ENCODE results near the gene ARID1B.

ARID1B gene

GRCh38 chr6:156946370-156946936, 169.3 kb downstream of the ARID1B start:
- DNase-seq, result no peak

GRCh38 chr6:156948277-156948676, 171.1 kb downstream of the ARID1B start:
- DNase-seq, result no peak

- peak; percentile 14 for DNase-seq
Measured at GRCh38 chr6:156948807-156949206, 171.6 kb downstream of the ARID1B start.

- DNase-seq, result no peak
Measured at GRCh38 chr6:156949376-156949775, 172.2 kb downstream of the ARID1B start.

- DNase-seq, result no peak
Measured at GRCh38 chr6:156950084-156950483, 172.9 kb downstream of the ARID1B start.

- DNase-seq, result no peak
Measured at GRCh38 chr6:156950531-156950930, 173.4 kb downstream of the ARID1B start.

- no peak for DNase-seq
Measured at GRCh38 chr6:156952401-156952800, 175.2 kb downstream of the ARID1B start.

GRCh38 chr6:156953127-156953478, 175.9 kb downstream of the ARID1B start:
- no peak for DNase-seq

GRCh38 chr6:156953479-156954146, 176.4 kb downstream of the ARID1B start:
- DNase-seq, result no peak

- no peak for DNase-seq
Measured at GRCh38 chr6:156954191-156954590, 177.0 kb downstream of the ARID1B start.

- no peak for DNase-seq
Measured at GRCh38 chr6:156954816-156955215, 177.6 kb downstream of the ARID1B start.

- DNase-seq, result peak; percentile 70
Measured at GRCh38 chr6:156955494-156956183, 178.5 kb downstream of the ARID1B start.

- DNase-seq, result peak; percentile 73
Measured at GRCh38 chr6:156956286-156956685, 179.1 kb downstream of the ARID1B start.

GRCh38 chr6:156957931-156958547, 180.9 kb downstream of the ARID1B start:
- DNase-seq, result no peak

GRCh38 chr6:156960525-156960924, 183.3 kb downstream of the ARID1B start:
- DNase-seq, result no peak

GRCh38 chr6:156961282-156961892, 184.2 kb downstream of the ARID1B start:
- DNase-seq, result no peak

- no peak for DNase-seq
Measured at GRCh38 chr6:156963712-156964700, 186.8 kb downstream of the ARID1B start.

- DNase-seq, result no peak
Measured at GRCh38 chr6:156967852-156968251, 190.7 kb downstream of the ARID1B start.

GRCh38 chr6:156969233-156969632, 192.1 kb downstream of the ARID1B start:
- no peak for DNase-seq

- no peak for DNase-seq
Measured at GRCh38 chr6:156970595-156971112, 193.5 kb downstream of the ARID1B start.

GRCh38 chr6:156971153-156971885, 194.1 kb downstream of the ARID1B start:
- DNase-seq, result peak; percentile 25
